SJCRH30 (cell line): ENCODE measurements around the gene BPIFB2. TPM values are rescaled to one million over a fixed set of nuclear protein-coding genes. Genes with fewer than 3 reads are reported as not detected.
"Not testable (repeated sequence)": the region's sequence is repeated elsewhere in the genome, so short reads cannot be mapped to it uniquely, and the experiment has no call there.

Experiments used
- DNase-seq, 2 experiments: peaks; one replicate each; pipeline ENCODE4 v3.0.0-alpha.2; 2015 to 2020
- H3K27ac ChIP-seq: fragments of 250-450 bp; sonication (Bioruptor Pico); 2 replicates; pipeline ENCODE4 v1.5.1; 2020; ENCODE audit warnings: mild to moderate bottlenecking, moderate library complexity
- H3K27me3 ChIP-seq: fragments of 250-450 bp; sonication (Bioruptor Pico); 2 replicates; pipeline ENCODE4 v1.5.1; 2020; ENCODE audit warnings: mild to moderate bottlenecking, moderate library complexity
- H3K36me3 ChIP-seq: fragments of 250-450 bp; sonication (Bioruptor Pico); 2 replicates; pipeline ENCODE4 v1.5.1; 2020; ENCODE audit warnings: mild to moderate bottlenecking, moderate library complexity
- H3K4me1 ChIP-seq: fragments of 250-450 bp; sonication (Bioruptor Pico); 2 replicates; pipeline ENCODE4 v1.5.1; 2020; ENCODE audit warnings: mild to moderate bottlenecking, moderate library complexity
- H3K4me3 ChIP-seq: fragments of 250-450 bp; sonication (Bioruptor Pico); 2 replicates; pipeline ENCODE4 v1.5.1; 2020; ENCODE audit warnings: mild to moderate bottlenecking, moderate library complexity
- H3K9me3 ChIP-seq: fragments of 250-450 bp; sonication (Bioruptor Pico); replicated peaks from 2 replicates; pipeline ENCODE4 v1.5.1; 2020; ENCODE audit warnings: mild to moderate bottlenecking, moderate library complexity
- total RNA-seq: library from RNA; depleted of rRNA; stranded (reverse); fragments of >200 nt; shearing (Covaris generic); gene quantifications from 2 replicates; pipeline ENCODE4 v1.2.3, GENCODE V29; 2014

Gene BPIFB2
- total RNA-seq, 1 experiment from 2014 or later = not detected

GRCh38 chr20:32966881-32967781, 40.4 kb upstream of the BPIFB2 start:
- H3K27ac ChIP-seq = no peak overlapping the region
- no peaks in the 10 kb centered on the region for H3K36me3 ChIP-seq
- no peaks in the 10 kb centered on the region for H3K9me3 ChIP-seq
- 0 out of 2 replicates have a peak, but pooled peaks cover 5% of the 10 kb centered on the region for H3K27me3 ChIP-seq
- H3K4me1 ChIP-seq = peaks cover 14% of the 10 kb centered on the region
- DNase-seq = peak in 1 of 2 experiments; percentile 4
- no peak overlapping the region for H3K4me3 ChIP-seq

DNA sequence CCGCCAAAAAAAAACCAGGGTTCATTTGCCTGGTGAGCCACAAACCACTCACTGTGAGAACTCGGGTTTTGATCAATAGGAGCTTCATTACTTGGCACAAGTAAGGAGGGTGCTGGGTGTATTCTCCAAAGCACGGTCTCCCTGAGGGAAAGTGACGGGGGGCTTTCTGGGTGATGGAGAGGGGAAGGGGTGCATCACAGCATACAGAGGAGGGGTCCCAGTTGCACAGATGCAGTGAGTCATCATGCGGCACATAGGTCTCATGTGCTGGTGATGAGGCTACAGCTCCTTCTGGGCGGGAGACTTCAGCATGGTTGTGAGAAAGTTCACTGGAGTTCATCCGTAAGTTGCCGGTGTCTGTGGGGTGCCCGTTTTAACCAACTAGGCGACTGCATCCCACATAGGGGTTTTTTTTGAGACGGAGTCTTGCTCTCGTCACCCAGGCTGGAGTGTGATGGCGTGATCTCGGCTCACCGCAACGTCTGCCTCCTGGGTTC, 39.5 kb upstream of the BPIFB2 start:
- Histone ChIP-seq H3K27ac (no peak overlapping the region), H3K4me3 (no peak overlapping the region), H3K4me1 (peaks cover 20% of the 10 kb centered on the region), H3K27me3 (0 out of 2 replicates have a peak, but pooled peaks cover 5% of the 10 kb centered on the region), H3K36me3 (no peaks in the 10 kb centered on the region), H3K9me3 (no peaks in the 10 kb centered on the region)
- peak in 1 of 2 experiments; percentile 1 for DNase-seq

DNA sequence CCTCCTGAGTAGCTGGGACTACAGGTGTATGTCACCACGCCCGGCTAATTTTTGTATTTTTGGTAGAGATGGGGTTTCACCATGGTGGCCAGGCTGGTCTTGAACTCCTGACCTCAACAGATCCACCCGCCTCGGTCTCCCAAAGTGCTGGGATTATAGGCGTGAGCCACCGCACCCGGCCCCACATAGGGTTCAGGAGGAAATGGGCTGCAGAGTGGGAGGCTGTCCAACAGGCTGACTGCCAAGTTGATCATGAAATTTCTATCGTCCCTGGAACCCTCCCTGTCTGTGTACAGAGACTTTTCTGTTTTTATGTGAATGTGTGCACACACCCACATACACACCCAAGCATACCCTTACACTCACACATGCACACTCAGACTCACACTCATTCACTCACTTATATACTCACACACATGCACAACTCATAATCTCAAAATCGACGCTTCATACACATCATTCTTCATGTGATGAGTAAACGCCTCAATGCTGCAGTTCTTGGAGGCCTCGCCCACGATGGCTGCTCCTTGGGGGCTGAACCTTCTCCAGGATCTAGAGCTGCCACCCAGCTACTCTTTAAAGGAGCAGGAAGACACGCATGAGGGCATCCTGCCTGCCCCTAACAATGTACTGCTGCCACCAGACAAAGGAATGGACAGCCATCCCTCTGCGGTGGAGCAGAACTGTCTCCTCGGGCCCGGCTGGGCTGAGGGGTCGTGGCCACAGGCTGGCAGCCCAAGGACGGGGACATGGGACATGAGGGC, 38.8 kb upstream of the BPIFB2 start:
- 0 out of 2 replicates have a peak, but pooled peaks cover 5% of the 10 kb centered on the region for H3K27me3 ChIP-seq
- no peak for DNase-seq
- no peak overlapping the region for H3K27ac ChIP-seq
- no peaks in the 10 kb centered on the region for H3K36me3 ChIP-seq
- H3K9me3 ChIP-seq = no peaks in the 10 kb centered on the region
- H3K4me1 ChIP-seq = peaks cover 20% of the 10 kb centered on the region
- H3K4me3 ChIP-seq = no peak overlapping the region

DNA sequence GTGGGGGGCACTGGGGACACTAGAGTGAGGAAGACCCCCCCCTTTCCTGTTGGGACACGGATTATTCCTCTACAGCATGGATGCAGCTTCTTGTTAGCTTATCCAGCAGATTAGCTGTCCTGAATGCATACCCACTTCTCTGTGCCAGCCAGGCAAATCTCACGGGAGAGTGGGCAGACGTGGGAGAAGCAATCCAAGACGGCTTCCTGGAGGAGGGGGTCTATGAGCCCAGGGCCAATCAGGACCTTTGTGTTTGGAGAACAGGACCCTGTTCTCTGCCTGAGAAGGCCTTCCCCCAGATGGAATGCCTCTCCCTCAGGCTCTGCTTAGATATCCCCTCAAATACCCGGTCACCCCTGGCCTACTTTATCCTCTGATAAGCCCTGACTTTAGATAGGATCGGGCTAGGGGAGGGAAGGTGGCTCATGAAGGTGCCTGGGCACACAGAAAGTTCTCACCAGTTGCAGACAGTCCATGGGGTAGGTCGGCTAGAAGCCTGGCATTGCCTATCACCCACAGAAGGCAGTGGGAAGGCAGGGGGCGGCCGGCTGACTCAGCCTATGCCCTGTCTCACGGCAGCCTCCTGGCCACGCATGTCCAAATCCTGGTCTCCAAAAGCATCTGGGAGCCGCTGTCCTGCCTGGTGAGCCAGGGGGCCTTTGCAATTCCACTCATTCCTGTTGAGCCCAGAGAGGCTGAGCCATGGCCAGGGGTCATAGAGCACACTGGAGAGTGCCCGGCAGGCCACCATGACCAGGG, 38.0 kb upstream of the BPIFB2 start:
- DNase-seq = no peak

GRCh38 chr20:32970115-32970972, 37.2 kb upstream of the BPIFB2 start:
- DNase-seq = peak in 1 of 2 experiments; percentile 5
- H3K4me3 ChIP-seq = no peak overlapping the region
- H3K4me1 ChIP-seq = peaks cover 20% of the 10 kb centered on the region
- no peak overlapping the region for H3K27ac ChIP-seq
- no peaks in the 10 kb centered on the region for H3K36me3 ChIP-seq
- no peaks in the 10 kb centered on the region for H3K9me3 ChIP-seq
- no peaks in the 10 kb centered on the region for H3K27me3 ChIP-seq

More for the DNA sequence above, 38.0 kb upstream of the BPIFB2 start:
- Histone ChIP-seq H3K36me3 (no peaks in the 10 kb centered on the region), H3K27me3 (0 out of 2 replicates have a peak, but pooled peaks cover 5% of the 10 kb centered on the region), H3K9me3 (no peaks in the 10 kb centered on the region), H3K27ac (no peak overlapping the region), H3K4me3 (no peak overlapping the region), H3K4me1 (peaks cover 20% of the 10 kb centered on the region)

- no peaks in the 10 kb centered on the region for H3K9me3 ChIP-seq
- DNase-seq = peak in 1 of 2 experiments; percentile 4
- H3K4me3 ChIP-seq = no peak overlapping the region
- H3K27ac ChIP-seq = peak overlapping the region; percentile 54; the same call in 1 of the 2 replicates
- no peaks in the 10 kb centered on the region for H3K36me3 ChIP-seq
- no peaks in the 10 kb centered on the region for H3K27me3 ChIP-seq
- H3K4me1 ChIP-seq = peaks cover 20% of the 10 kb centered on the region
These were observed 36.6 kb upstream of the BPIFB2 start for GRCh38 chr20:32970973-32971300.

DNA sequence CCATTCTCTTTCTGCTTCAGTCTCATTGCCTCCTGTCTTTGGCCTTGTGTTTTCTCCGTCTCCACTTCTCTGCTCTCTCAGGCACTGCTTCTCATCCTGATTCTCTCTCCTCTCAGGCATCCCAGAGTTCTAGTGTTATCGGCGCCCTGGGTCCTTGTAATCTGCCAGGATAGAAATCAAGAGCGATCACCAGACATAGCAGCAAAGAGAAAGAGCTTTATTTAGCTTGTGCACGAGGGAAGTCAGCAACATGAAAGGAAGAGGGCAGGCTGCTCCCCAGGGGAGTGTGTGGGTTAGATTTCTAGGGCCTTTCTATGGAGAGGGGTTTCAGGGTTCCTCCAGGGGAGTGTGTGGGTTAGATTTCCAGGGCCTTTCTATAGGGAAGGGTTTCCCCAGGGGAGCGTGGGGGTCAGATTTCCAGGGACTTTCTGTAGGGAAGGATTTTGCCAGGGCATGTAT, 35.8 kb upstream of the BPIFB2 start:
- no peaks in the 10 kb centered on the region for H3K9me3 ChIP-seq
- H3K4me1 ChIP-seq = peaks cover 20% of the 10 kb centered on the region
- no peaks in the 10 kb centered on the region for H3K27me3 ChIP-seq
- H3K36me3 ChIP-seq = no peaks in the 10 kb centered on the region
- DNase-seq = peak; percentile 79 to 82
- peak overlapping the region; percentile 54 for H3K27ac ChIP-seq
- H3K4me3 ChIP-seq = peak overlapping the region; percentile 7

DNA sequence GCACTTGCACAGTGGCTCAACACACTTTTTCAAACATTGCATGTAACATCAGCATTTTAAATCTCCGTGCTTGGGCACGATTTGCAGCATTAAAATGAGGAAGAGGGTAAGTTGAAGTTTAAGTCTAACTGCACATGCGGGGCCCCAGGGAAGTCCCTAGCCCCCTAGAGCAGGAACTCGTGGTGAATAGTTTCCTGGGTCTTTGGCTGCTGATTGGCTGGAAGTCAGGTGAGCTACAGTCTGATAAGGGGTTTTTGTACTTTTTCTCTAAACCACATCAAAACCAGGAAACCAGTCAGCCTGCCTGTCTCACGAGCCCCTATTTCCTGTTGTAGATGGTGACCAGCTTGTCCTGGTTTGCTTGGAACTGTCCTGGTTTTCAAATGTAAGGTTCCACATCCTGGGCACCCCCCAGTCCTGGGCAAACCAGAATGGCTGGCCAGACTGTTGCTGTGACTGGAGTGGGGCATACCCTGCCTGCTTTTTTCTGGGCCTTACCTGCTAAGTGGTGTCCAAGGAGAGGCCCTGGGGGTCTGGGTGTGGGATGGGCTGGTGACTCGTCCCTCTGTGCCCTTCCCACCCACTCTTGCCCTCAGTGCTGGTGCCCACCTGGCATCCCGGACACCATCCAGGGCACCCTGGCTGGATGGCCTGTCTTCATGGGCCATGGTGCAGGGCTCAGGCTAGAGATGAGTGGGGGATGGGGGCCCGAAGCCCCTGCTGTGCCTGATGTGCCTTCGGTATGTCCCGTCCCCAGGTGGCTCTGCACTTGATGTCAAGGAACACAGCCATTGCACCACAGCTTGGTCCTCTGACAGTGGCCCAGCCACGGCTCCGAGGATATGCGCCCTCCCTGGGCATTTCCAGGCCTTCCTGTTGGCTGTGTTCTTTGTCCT, 35.1 kb upstream of the BPIFB2 start:
- peak overlapping the region; percentile 7 for H3K4me3 ChIP-seq
- peak in 1 of 2 experiments; percentile 69 for DNase-seq

GRCh38 chr20:32973077-32973717, 34.3 kb upstream of the BPIFB2 start:
- H3K4me1 ChIP-seq = peaks cover 33% of the 10 kb centered on the region
- DNase-seq = no peak
- no peak overlapping the region for H3K4me3 ChIP-seq
- no peaks in the 10 kb centered on the region for H3K27me3 ChIP-seq
- H3K27ac ChIP-seq = no peak overlapping the region
- no peaks in the 10 kb centered on the region for H3K9me3 ChIP-seq
- H3K36me3 ChIP-seq = no peaks in the 10 kb centered on the region

More for the DNA sequence above, 35.1 kb upstream of the BPIFB2 start:
- H3K27ac ChIP-seq = peak overlapping the region; percentile 54
- H3K9me3 ChIP-seq = no peaks in the 10 kb centered on the region
- no peaks in the 10 kb centered on the region for H3K36me3 ChIP-seq
- H3K4me1 ChIP-seq = peaks cover 25% of the 10 kb centered on the region
- no peaks in the 10 kb centered on the region for H3K27me3 ChIP-seq

- H3K27me3 ChIP-seq, H3K4me3 ChIP-seq, H3K36me3 ChIP-seq, DNase-seq, H3K27ac ChIP-seq, H3K9me3 ChIP-seq: not testable (repeated sequence)
- peaks cover 45% of the 10 kb centered on the region for H3K4me1 ChIP-seq
These were observed 33.1 kb upstream of the BPIFB2 start for GRCh38 chr20:32974204-32975064.

- not testable (repeated sequence) for H3K27me3 ChIP-seq, DNase-seq, H3K9me3 ChIP-seq, H3K36me3 ChIP-seq, H3K27ac ChIP-seq, H3K4me3 ChIP-seq
- peaks cover 52% of the 10 kb centered on the region for H3K4me1 ChIP-seq
These were observed 32.4 kb upstream of the BPIFB2 start for GRCh38 chr20:32975121-32975520.
